ENCODE data around the gene BBS2.

The BBS2 gene

DNA sequence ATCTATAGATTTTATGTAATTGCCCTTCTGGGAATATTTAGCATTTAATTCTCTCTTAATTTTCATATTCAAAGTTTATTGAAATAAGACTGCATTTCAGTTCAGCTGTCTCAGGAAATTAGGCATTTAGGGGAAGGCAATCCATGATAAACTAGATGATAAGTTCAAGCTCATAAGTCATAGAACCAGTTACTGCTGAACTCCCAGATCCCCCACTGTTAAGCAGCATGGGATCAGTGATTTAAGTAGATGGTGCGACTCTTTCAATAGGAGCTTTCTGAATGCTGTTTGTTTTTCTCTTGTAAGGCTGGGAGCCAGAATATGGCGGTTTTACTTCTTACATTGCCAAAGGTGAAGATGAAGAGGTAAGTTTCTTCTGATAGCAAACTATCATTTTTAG lies 44.6 kb downstream of the BBS2 start:
- DNase-seq (ENCODE audit: low spot score) = no peak

- DNase-seq (ENCODE audit: low spot score) = no peak
These were observed 49.2 kb downstream of the BBS2 start for GRCh38 chr16:56470666-56471065.

- DNase-seq (ENCODE audit: low spot score) = no peak
These were observed 49.6 kb downstream of the BBS2 start for GRCh38 chr16:56470232-56470631.

DNA sequence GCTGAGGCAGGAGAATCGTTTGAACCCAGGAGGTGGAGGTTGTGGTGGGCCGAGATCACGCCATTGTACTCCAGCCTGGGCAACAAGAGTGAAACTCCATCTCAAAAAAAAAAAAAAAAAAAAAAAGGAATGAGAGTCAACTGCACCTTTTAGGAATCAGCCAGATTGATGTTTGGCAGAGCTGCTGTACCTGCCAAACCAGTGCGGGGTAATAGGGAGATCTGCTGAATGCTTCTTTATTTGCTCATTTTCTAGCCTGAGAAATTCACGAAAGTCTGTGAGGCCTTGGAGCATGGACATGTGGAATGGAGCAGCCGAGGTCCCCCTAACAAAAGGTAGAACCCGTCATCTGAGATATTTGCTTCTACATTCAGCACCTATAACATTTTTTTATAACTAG lies 50.1 kb downstream of the BBS2 start:
- no peak for DNase-seq (ENCODE audit: low spot score)

- no peak for DNase-seq (ENCODE audit: low spot score)
These were observed 51.0 kb downstream of the BBS2 start for GRCh38 chr16:56468800-56469199.

- no peak for DNase-seq (ENCODE audit: low spot score)
These were observed 53.5 kb downstream of the BBS2 start for GRCh38 chr16:56466344-56466743.

- no peak for DNase-seq (ENCODE audit: low spot score)
These were observed 56.7 kb downstream of the BBS2 start for GRCh38 chr16:56463153-56463552.

DNA sequence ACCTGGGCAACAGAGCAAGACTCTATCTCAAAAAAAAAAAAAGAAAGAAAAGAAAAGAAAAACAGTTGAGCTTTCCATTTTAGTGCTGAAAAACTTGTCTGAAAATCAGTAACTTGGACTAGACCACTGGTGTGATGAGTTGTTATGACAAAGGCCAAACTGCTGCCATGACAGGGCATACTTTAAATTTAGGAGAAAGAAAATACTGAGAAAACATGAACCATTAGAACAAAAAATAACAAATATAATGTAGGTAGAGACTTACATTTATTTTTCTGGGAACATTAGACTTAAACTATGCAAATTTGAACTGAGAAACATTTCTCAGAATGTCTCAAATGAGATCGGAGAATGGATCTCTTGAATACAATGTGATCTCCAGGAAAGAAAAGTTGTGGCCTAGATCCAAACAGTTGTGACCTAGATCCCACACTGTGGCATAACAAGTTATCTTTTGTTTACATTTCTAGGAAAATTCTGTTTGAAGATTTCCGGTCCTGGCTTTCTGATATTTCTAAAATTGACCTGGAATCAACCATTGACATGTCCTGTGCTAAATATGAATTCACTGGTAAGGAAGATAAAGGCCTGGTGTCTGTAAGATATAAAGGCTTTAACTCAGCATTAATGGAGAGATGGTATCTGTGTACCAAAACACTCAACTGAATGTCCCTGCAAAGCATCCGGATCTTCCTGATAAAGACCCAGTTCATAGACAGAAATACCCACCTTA lies 57.6 kb downstream of the BBS2 start:
- DNase-seq (ENCODE audit: low spot score) = no peak

GRCh38 chr16:56460101-56460500 lies 59.7 kb downstream of the BBS2 start:
- DNase-seq (ENCODE audit: low spot score) = no peak

GRCh38 chr16:56457927-56458470 lies 61.8 kb downstream of the BBS2 start:
- no peak for DNase-seq (ENCODE audit: low spot score)

- peak; percentile 57 for DNase-seq (ENCODE audit: low spot score)
These were observed 67.8 kb downstream of the BBS2 start for GRCh38 chr16:56451753-56452689.

DNA sequence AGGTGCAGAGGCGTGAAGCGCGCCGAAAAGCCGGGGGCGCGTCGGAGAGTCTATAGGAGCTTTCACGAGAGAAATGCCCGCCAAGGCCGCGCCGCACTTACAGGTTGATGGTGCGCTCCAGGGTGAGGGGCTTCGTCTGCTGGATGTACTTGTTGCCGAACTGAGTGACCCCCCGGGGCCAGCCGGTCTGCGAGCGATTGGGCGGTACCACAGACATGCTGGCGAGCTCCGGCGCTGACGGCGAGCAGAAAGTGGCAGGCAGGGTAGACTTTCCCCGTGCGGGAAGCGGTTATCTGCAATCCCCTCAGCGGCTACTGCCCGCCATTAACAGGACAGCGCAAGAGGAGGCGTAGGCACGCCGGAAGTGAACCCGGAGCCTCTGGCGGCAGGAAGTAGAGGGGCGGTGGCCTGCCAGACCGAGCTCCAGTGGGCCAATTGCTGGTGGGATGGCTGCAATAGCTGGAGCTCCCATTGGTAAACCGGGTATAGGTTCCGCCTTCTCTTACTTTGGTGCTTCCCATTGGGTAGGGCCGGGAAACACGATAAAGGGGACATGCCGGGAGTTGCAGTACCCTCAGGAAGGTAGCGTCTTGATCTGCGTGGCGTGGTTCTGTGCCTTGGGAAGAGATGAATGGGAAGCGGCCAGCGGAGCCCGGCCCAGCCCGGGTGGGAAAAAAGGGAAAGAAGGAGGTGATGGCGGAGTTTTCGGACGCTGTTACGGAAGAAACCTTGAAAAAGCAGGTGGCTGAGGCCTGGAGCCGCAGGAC lies 68.7 kb downstream of the BBS2 start, which contains the start of the genes NUDT21 and OGFOD1:
NUDT21 (minus strand) TSS at position 347 of the 767 bp plus-strand sequence; CDS start at position 217, 130 bp downstream.
OGFOD1 (plus strand) TSS at position 569 of the 767 bp plus-strand sequence; CDS start at position 628, 59 bp downstream.
- DNase-seq (ENCODE audit: low spot score) = peak; percentile 99

GRCh38 chr16:56450275-56450985 lies 69.4 kb downstream of the BBS2 start:
- no peak for DNase-seq (ENCODE audit: low spot score)

- DNase-seq (ENCODE audit: low spot score) = no peak
These were observed 71.8 kb downstream of the BBS2 start for GRCh38 chr16:56448005-56448404.

DNA sequence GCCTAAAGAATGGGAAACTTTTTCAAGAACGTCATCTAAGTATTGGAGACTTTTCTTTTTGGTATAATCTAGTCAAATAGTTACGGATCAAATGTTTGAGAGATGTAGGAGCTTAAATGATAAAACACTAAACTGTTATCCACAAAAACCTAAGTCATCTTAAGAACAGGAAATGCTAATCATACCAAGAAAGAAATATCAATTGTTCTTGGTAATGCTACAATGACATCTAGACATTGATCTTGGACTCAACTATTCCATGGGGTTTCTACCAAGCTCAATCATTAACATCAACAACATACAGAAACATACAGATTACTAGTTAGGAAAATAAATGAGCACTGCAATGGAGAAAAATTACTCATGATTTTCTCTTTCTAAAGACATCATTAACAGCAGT lies 72.5 kb downstream of the BBS2 start:
- no peak for DNase-seq (ENCODE audit: low spot score)

- DNase-seq (ENCODE audit: low spot score) = no peak
These were observed 81.8 kb downstream of the BBS2 start for GRCh38 chr16:56438038-56438437.

- DNase-seq (ENCODE audit: low spot score) = no peak
These were observed 83.6 kb downstream of the BBS2 start for GRCh38 chr16:56436258-56436657.

Data from SW480 (cell line).